Naive thymus-derived CD4-positive, alpha-beta T cell (primary cell): ENCODE results near the gene CMA1. TPM values are rescaled to one million over a fixed set of nuclear protein-coding genes. Genes with fewer than 3 reads are reported as not detected.
A peak's percentile ranks its signal among the peaks of the same experiment; 100 is the strongest.

Experiments used
- ATAC-seq: fragments of 150-1000 bp; cut with Tn5 transposase; 2 replicates; pipeline ENCODE4 v1.10.0; 2021; ENCODE audit warnings: mild to moderate bottlenecking, moderate library complexity
- CTCF ChIA-PET: fragments of 350-600 bp; sonication (Branson Sonifier 250); formaldehyde crosslinking; loops from one replicate; lab custom pipeline; 2021; ENCODE audit warnings: antibody characterized with exemption; lab: Charles Lee
- POLR2A ChIA-PET: fragments of 350-600 bp; sonication (Branson Sonifier 250); formaldehyde crosslinking; loops from one replicate; lab custom pipeline; 2021; ENCODE audit warnings: antibody characterized with exemption, inconsistent platforms; lab: Charles Lee
- DNase-seq, 9 donors: peaks; one replicate each; pipeline versions ENCODE4 v3.0.0 to v3.0.0-alpha.2; 2020 to 2022; ENCODE audit warnings: mixed read lengths in 1 of 9
- H3K27ac ChIP-seq: one replicate; pipeline ENCODE4 v1.7.0; 2013; ENCODE audit warnings: mild to moderate bottlenecking, low read depth, low read length, moderate library complexity
- H3K27me3 ChIP-seq, 2 donors: one replicate each; pipeline ENCODE4 v1.7.0; 2013; ENCODE audit warnings: low read length in 2 of 2, mild to moderate bottlenecking in 2 of 2, moderate library complexity in 2 of 2; ENCODE audit not compliant: control insufficient read depth in 2 of 2, insufficient read depth in 2 of 2
- H3K36me3 ChIP-seq, 3 experiments: 1 replicate in 2 of 3; 2 replicates in 1 of 3; pipeline ENCODE4 v1.7.0; 2013; ENCODE audit warnings: low read length in 3 of 3, mild to moderate bottlenecking in 3 of 3, moderate library complexity in 1 of 3; ENCODE audit not compliant: insufficient read depth in 3 of 3, control insufficient read depth in 2 of 3
- H3K4me1 ChIP-seq, 2 donors: one replicate each; pipeline ENCODE4 v1.7.0; 2013; ENCODE audit warnings: low read length in 2 of 2, mild to moderate bottlenecking in 2 of 2, moderate library complexity in 1 of 2; ENCODE audit not compliant: control insufficient read depth in 2 of 2, insufficient read depth in 2 of 2
- H3K4me3 ChIP-seq: 2 replicates; pipeline ENCODE4 v1.7.0; 2013; ENCODE audit warnings: mild to moderate bottlenecking, low read length
- H3K9me3 ChIP-seq, 3 experiments: 1 replicate in 2 of 3; 2 replicates in 1 of 3; pipeline ENCODE4 v1.7.0; 2013; ENCODE audit warnings: low read length in 3 of 3; ENCODE audit not compliant: control insufficient read depth in 2 of 3
- H3K27ac Mint-ChIP-seq, 9 donors: one replicate each; pipeline ENCODE4 v1.8.0; 2020 to 2022; ENCODE audit warnings: mixed read lengths in 9 of 9, mild to moderate bottlenecking in 8 of 9, moderate library complexity in 5 of 9, inconsistent platforms in 2 of 9
- H3K27me3 Mint-ChIP-seq, 5 donors: one replicate each; pipeline ENCODE4 v1.8.0; 2021 to 2022; ENCODE audit warnings: mixed read lengths in 5 of 5, mild to moderate bottlenecking in 1 of 5
- H3K36me3 Mint-ChIP-seq, 5 donors: one replicate each; pipeline ENCODE4 v1.8.0; 2020 to 2022; ENCODE audit warnings: mixed read lengths in 5 of 5, mild to moderate bottlenecking in 3 of 5, inconsistent platforms in 1 of 5
- H3K4me1 Mint-ChIP-seq, 7 donors: one replicate each; pipeline ENCODE4 v1.8.0; 2020 to 2022; ENCODE audit warnings: mixed read lengths in 7 of 7, mild to moderate bottlenecking in 3 of 7, inconsistent platforms in 1 of 7
- H3K4me3 Mint-ChIP-seq, 10 donors: one replicate each; pipeline ENCODE4 v1.8.0; 2020 to 2022; ENCODE audit warnings: mild to moderate bottlenecking in 10 of 10, mixed read lengths in 10 of 10, moderate library complexity in 6 of 10, inconsistent platforms in 2 of 10
- H3K9me3 Mint-ChIP-seq, 11 donors: one replicate each; pipeline ENCODE4 v1.8.0; 2020 to 2022; ENCODE audit warnings: mixed read lengths in 11 of 11, mild to moderate bottlenecking in 4 of 11, inconsistent platforms in 1 of 11, moderate library complexity in 1 of 11
- intact Hi-C, 2 donors: fragments of 100-400 bp; cut with micrococcal nuclease; formaldehyde crosslinking; loops; one replicate each; pipeline ENCODE4 v1.15.1; 2023
- polyA plus RNA-seq, 2 donors: library from polyadenylated mRNA; unstranded; fragments of 300-500 nt; fragmentation: Illumina TruSeq; gene quantifications; one replicate each; pipeline ENCODE4 v1.2.3, GENCODE V29; 2021
- total RNA-seq, 6 experiments: library from RNA in 5 of 6; stranded (reverse) in 5 of 6; gene quantifications; 1 replicate in 5 of 6; 2 replicates in 1 of 6; pipeline ENCODE4 v1.2.3 and lab custom pipeline; 2021 to 2026

Gene CMA1
- total and polyA plus RNA-seq, 7 experiments from 2014 or later, result 0.56 TPM; not detected in 6

DNA sequence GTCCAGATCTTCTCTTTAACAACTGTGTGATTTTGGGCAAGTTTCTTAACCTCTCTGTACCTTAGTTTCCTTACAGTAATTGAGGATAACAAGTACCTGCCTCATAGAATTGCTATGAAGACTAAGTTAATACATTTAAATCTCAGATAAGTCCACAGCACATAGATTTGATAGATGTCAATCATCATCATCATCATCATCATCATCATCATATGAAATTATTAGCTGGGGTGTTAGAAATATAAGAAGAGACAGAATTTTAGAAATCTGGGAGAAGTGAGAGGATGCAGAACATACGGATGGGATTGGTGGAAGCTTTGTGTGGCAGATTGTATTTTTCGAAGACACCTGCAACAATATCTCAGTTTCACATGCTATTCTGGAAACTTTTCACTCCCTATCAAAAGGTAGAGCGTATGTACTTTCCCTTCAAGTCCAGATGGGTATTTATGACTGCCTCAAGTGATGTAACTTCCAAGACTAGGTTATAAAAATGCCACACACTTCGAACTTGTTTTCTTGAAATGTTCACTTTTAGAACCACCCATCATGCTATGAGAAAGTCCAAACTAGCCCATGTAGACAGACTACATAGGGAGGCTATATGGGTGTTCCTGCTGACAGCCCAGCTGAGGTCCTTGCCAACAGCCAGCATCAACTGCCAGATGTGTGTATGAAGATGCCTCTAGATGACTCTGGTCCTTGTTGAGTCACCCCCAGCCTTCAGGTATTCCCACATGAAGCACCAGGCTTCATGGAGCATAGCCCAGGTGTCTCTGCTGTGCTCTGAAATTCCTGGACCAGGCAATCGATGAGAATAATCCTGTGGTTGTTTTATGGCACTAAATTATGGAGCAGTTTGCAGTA lies 44.8 kb downstream of the CMA1 start:
- no peak for DNase-seq
- H3K36me3 Mint-ChIP-seq, result peaks cover 0 to 22% (median 9%) of the 10 kb centered on the region in 5 donors
- no peak overlapping the region for H3K4me3 ChIP-seq
- CTCF ChIA-PET, result interaction anchor here (0.7 kb wide), 1 partner anchor 602 kb away, joined by 3 read pairs; no protein-coding TSS in a partner anchor
- H3K4me1 ChIP-seq, result peaks cover 22 to 23% of the 10 kb centered on the region in 2 donors
- no peaks in the 10 kb centered on the region for H3K9me3 ChIP-seq
- no peaks in the 10 kb centered on the region for H3K27me3 Mint-ChIP-seq
- peak overlapping the region in 2 of 10 donors; percentile 17 to 77 for H3K4me3 Mint-ChIP-seq
- H3K27me3 ChIP-seq, result no peaks in the 10 kb centered on the region
- peaks cover 0 to 8% (median 2%) of the 10 kb centered on the region in 11 donors for H3K9me3 Mint-ChIP-seq
- H3K27ac ChIP-seq, result no peak overlapping the region
- H3K36me3 ChIP-seq, result no peaks in the 10 kb centered on the region
- POLR2A ChIA-PET, result no interaction called here
- H3K4me1 Mint-ChIP-seq, result peaks cover 9 to 58% (median 32%) of the 10 kb centered on the region in 7 donors
- peak overlapping the region in 5 of 9 donors; percentile 33 to 89 (median 39) for H3K27ac Mint-ChIP-seq
- no peak for ATAC-seq
- intact Hi-C loops, result no loop called here

DNA sequence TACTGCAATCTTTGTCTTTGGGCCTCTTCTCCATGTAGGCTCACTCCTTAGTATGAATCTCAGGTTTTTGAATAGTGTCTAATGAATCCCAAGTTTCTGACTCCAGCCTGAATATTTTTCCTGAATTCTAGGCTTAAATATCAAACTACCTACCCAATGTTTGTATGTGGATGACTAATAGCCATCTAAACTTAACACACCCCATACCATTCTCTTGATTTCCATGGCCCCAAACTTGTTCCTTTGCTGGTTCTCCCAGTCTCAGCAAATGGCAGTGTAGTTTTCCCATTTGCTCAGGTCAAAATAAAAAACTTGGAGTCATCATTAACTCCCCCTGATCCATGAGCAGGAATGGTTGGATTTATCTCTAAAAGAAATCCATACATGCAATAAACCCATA lies 46.7 kb downstream of the CMA1 start:
- H3K4me3 ChIP-seq, result no peak overlapping the region
- peaks cover 0 to 12% (median 5%) of the 10 kb centered on the region in 11 donors for H3K9me3 Mint-ChIP-seq
- H3K36me3 ChIP-seq, result no peaks in the 10 kb centered on the region
- ChIA-PET CTCF (no interaction called here), POLR2A (no interaction called here)
- peaks cover 22 to 23% of the 10 kb centered on the region in 2 donors for H3K4me1 ChIP-seq
- intact Hi-C loops, result no loop called here
- peaks cover 9 to 42% (median 26%) of the 10 kb centered on the region in 7 donors for H3K4me1 Mint-ChIP-seq
- no peak overlapping the region for H3K27ac Mint-ChIP-seq
- no peaks in the 10 kb centered on the region for H3K9me3 ChIP-seq
- DNase-seq (no peak), ATAC-seq (no peak)
- H3K27ac ChIP-seq, result no peak overlapping the region
- H3K27me3 Mint-ChIP-seq, result no peaks in the 10 kb centered on the region
- H3K36me3 Mint-ChIP-seq, result peaks cover 0 to 35% (median 10%) of the 10 kb centered on the region in 5 donors
- no peak overlapping the region for H3K4me3 Mint-ChIP-seq
- no peaks in the 10 kb centered on the region for H3K27me3 ChIP-seq

DNA sequence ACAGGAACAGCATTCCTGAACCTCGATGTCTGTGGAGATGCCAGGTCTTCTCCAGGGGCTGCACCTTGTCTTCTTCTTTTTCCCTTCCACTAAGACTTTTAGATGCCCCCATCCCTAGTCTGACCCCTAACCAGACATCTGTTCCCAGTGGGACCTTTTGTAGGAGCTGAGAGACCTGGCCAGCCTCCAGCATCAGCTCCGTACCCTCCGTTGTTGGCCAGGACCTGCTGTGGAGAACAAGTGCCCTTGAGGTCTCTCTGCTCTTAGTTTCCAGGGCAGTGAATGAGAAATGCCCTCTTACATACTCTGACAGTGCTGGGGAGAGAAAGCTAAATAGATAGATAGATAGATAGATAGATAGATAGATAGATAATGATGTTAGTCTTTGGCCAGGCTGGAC lies 48.7 kb downstream of the CMA1 start:
- peaks cover 0 to 12% (median 2%) of the 10 kb centered on the region in 11 donors for H3K9me3 Mint-ChIP-seq
- ATAC-seq, result no peak
- Histone ChIP-seq H3K4me1 (peaks cover 4 to 6% of the 10 kb centered on the region in 2 donors), H3K9me3 (no peaks in the 10 kb centered on the region), H3K27me3 (no peaks in the 10 kb centered on the region), H3K36me3 (no peaks in the 10 kb centered on the region), H3K4me3 (no peak overlapping the region), H3K27ac (no peak overlapping the region)
- H3K27ac Mint-ChIP-seq, result no peak overlapping the region
- ChIA-PET POLR2A (no interaction called here), CTCF (no interaction called here)
- intact Hi-C loops, result no loop called here
- H3K4me3 Mint-ChIP-seq, result no peak overlapping the region
- H3K36me3 Mint-ChIP-seq, result peaks cover 0 to 32% (median 8%) of the 10 kb centered on the region in 5 donors
- H3K27me3 Mint-ChIP-seq, result no peaks in the 10 kb centered on the region
- H3K4me1 Mint-ChIP-seq, result peaks cover 3 to 23% (median 9%) of the 10 kb centered on the region in 7 donors
- no peak for DNase-seq

DNA sequence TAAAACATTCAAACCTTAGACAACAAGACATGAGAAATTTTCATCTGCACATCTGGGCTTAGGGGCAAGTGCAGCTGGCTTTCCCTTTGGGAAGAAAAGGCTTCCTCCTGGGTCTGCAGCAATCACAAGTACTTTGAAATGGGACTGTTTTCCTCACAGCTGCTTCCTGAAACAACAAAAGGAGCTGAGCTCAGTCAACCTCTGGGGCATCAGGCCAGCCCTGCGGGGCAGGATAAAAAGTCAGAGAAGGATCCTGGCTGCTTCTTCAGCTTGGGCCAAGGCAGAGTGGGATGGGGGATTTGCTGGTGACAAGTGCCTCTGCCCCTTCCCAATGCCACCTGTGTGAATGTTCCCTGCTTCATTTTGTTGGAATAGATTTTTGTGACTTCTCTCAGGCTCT lies 49.3 kb downstream of the CMA1 start:
- Histone ChIP-seq H3K9me3 (no peaks in the 10 kb centered on the region), H3K4me3 (no peak overlapping the region), H3K27me3 (no peaks in the 10 kb centered on the region), H3K27ac (no peak overlapping the region), H3K4me1 (peaks cover under 1 to 2% of the 10 kb centered on the region in 2 donors), H3K36me3 (no peaks in the 10 kb centered on the region)
- Mint-ChIP-seq H3K4me3 (no peak overlapping the region), H3K36me3 (peaks cover 5 to 37% (median 14%) of the 10 kb centered on the region in 5 donors), H3K27ac (peak overlapping the region in 1 of 9 donors; percentile 47), H3K27me3 (no peaks in the 10 kb centered on the region), H3K4me1 (peaks cover 2 to 17% (median 5%) of the 10 kb centered on the region in 7 donors), H3K9me3 (peaks cover 1 to 16% (median 5%) of the 10 kb centered on the region in 11 donors)
- ATAC-seq (no peak), DNase-seq (no peak)
- ChIA-PET POLR2A (no interaction called here), CTCF (no interaction called here)
- intact Hi-C loops, result no loop called here

DNA sequence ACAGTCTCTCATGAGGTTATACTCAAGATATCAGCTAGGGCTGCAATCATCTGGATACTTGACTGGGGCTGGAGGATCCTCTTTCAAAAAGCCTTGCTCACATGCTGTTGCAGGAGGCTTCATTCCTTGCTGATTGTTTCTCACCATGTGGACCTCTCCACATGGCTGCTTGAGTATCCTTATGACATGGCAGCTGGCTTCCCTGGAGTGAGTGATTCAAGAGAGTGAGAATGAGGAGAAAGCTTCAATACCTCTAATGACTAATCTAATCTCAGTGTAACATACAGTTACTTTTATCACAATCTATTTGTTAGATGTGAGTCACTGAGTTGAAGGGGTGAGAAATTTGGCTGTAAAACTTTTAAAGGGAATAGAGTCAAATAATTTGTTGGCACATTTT lies 51.1 kb downstream of the CMA1 start:
- Mint-ChIP-seq H3K4me1 (peaks cover 0 to 6% (median 0%) of the 10 kb centered on the region in 7 donors), H3K36me3 (peaks cover 5 to 45% (median 23%) of the 10 kb centered on the region in 5 donors), H3K4me3 (no peak overlapping the region), H3K9me3 (peaks cover 2 to 20% (median 6%) of the 10 kb centered on the region in 11 donors), H3K27ac (no peak overlapping the region), H3K27me3 (no peaks in the 10 kb centered on the region)
- Histone ChIP-seq H3K27me3 (no peaks in the 10 kb centered on the region), H3K4me1 (no peaks in the 10 kb centered on the region), H3K36me3 (no peaks in the 10 kb centered on the region), H3K4me3 (no peak overlapping the region), H3K9me3 (no peaks in the 10 kb centered on the region), H3K27ac (no peak overlapping the region)
- no peak for ATAC-seq
- POLR2A ChIA-PET, result interaction anchor here (0.7 kb wide), 1 partner anchor 377 kb away, joined by 3 read pairs; no protein-coding TSS in a partner anchor
- intact Hi-C loops, result no loop called here
- CTCF ChIA-PET, result no interaction called here
- no peak for DNase-seq
